H9 (cell line): ENCODE measurements around the gene EHD1. TPM values are rescaled to one million over a fixed set of nuclear protein-coding genes. Genes with fewer than 3 reads are reported as not detected.

Experiments used
- DNase-seq: peaks from one replicate; pipeline ENCODE4 v3.0.0-alpha.2; 2017
- H2AFZ ChIP-seq: one replicate; pipeline ENCODE4 v1.6.1; 2013; ENCODE audit warnings: mild to moderate bottlenecking, low read length, control low read depth, moderate library complexity
- H2AK5ac ChIP-seq: 2 replicates; pipeline ENCODE4 v1.6.1; 2013; ENCODE audit warnings: low read length, control low read depth, mixed read lengths; ENCODE audit not compliant: insufficient read length
- H2BK120ac ChIP-seq: one replicate; pipeline ENCODE4 v1.6.1; 2013; ENCODE audit warnings: low read depth, mild to moderate bottlenecking, low read length, control low read depth, inconsistent platforms; ENCODE audit not compliant: poor library complexity, severe bottlenecking
- H2BK12ac ChIP-seq: 2 replicates; pipeline ENCODE4 v1.6.1; 2013; ENCODE audit warnings: low read length, control low read depth, mixed read lengths, low read depth; ENCODE audit not compliant: insufficient read length
- H2BK15ac ChIP-seq: 2 replicates; pipeline ENCODE4 v1.6.1; 2013; ENCODE audit warnings: low read depth, low read length, control low read depth
- H2BK20ac ChIP-seq: one replicate; pipeline ENCODE4 v1.6.1; 2013; ENCODE audit warnings: low read depth, mild to moderate bottlenecking, low read length, control low read depth, inconsistent platforms; ENCODE audit not compliant: poor library complexity, severe bottlenecking
- H2BK5ac ChIP-seq: 2 replicates; pipeline ENCODE4 v1.6.1; 2013; ENCODE audit warnings: low read length, control low read depth, mixed read lengths; ENCODE audit not compliant: insufficient read length
- H3K14ac ChIP-seq: 2 replicates; pipeline ENCODE4 v1.6.1; 2013; ENCODE audit warnings: low read length, control low read depth; ENCODE audit not compliant: insufficient read depth
- H3K18ac ChIP-seq: 2 replicates; pipeline ENCODE4 v1.6.1; 2013; ENCODE audit warnings: low read depth, mild to moderate bottlenecking, mixed read lengths, low read length, control low read depth; ENCODE audit not compliant: insufficient read length
- H3K23ac ChIP-seq: 2 replicates; pipeline ENCODE4 v1.6.1; 2013; ENCODE audit warnings: low read length, control low read depth, mixed read lengths, low read depth; ENCODE audit not compliant: insufficient read length
- H3K23me2 ChIP-seq: 2 replicates; pipeline ENCODE4 v1.6.1; 2013; ENCODE audit warnings: low read depth, mild to moderate bottlenecking, mixed read lengths, low read length, control low read depth; ENCODE audit not compliant: insufficient read length, poor library complexity, severe bottlenecking
- H3K27ac ChIP-seq: 2 replicates; pipeline ENCODE4 v1.5.1; 2013; ENCODE audit warnings: low read length, control low read depth, mixed read lengths, low read depth; ENCODE audit not compliant: insufficient read length
- H3K27me3 ChIP-seq: 2 replicates; pipeline ENCODE4 v1.6.1; 2013; ENCODE audit warnings: low read length, control low read depth, inconsistent platforms; ENCODE audit not compliant: insufficient read depth
- H3K4ac ChIP-seq: 2 replicates; pipeline ENCODE4 v1.6.1; 2013; ENCODE audit warnings: low read depth, mild to moderate bottlenecking, control low read depth, inconsistent platforms, low read length, moderate library complexity
- H3K4me1 ChIP-seq: 2 replicates; pipeline ENCODE4 v1.6.1; 2013; ENCODE audit warnings: low read length, control low read depth, inconsistent platforms; ENCODE audit not compliant: insufficient read depth
- H3K4me2 ChIP-seq: 2 replicates; pipeline ENCODE4 v1.6.1; 2013; ENCODE audit warnings: low read length, control low read depth, mixed read lengths; ENCODE audit not compliant: insufficient read length, insufficient read depth
- H3K56ac ChIP-seq: 2 replicates; pipeline ENCODE4 v1.6.1; 2013; ENCODE audit warnings: low read depth, mild to moderate bottlenecking, mixed read lengths, low read length, control low read depth; ENCODE audit not compliant: insufficient read length
- H3K79me1 ChIP-seq: 2 replicates; pipeline ENCODE4 v1.6.1; 2013; ENCODE audit warnings: low read depth, mild to moderate bottlenecking, moderate library complexity, low read length, control low read depth, inconsistent platforms; ENCODE audit not compliant: insufficient read depth, poor library complexity, severe bottlenecking
- H3K79me2 ChIP-seq: 2 replicates; pipeline ENCODE4 v1.6.1; 2013; ENCODE audit warnings: low read length, control low read depth, inconsistent platforms; ENCODE audit not compliant: insufficient read depth
- H3K9ac ChIP-seq: 2 replicates; pipeline ENCODE4 v1.6.1; 2013; ENCODE audit warnings: low read length, control low read depth, mixed read lengths; ENCODE audit not compliant: insufficient read length; ENCODE audit errors: extremely low read depth
- H3K9me3 ChIP-seq: one replicate; pipeline ENCODE4 v1.6.1; 2013; ENCODE audit warnings: low read depth, low read length, inconsistent platforms; ENCODE audit not compliant: control insufficient read depth
- H3T11ph ChIP-seq: one replicate; pipeline ENCODE4 v1.6.1; 2013; ENCODE audit warnings: mild to moderate bottlenecking, low read length, control low read depth, inconsistent platforms
- H4K20me1 ChIP-seq: one replicate; pipeline ENCODE4 v1.6.1; 2013; ENCODE audit not compliant: control insufficient read depth, insufficient read length, insufficient read depth
- H4K5ac ChIP-seq: 2 replicates; pipeline ENCODE4 v1.6.1; 2013; ENCODE audit warnings: low read depth, mild to moderate bottlenecking, mixed read lengths, low read length, control low read depth; ENCODE audit not compliant: insufficient read length
- H4K8ac ChIP-seq: replicated peaks from 2 replicates; pipeline ENCODE4 v1.6.1; 2013; ENCODE audit warnings: low read length, control low read depth, mixed read lengths, low read depth; ENCODE audit not compliant: insufficient read length
- H4K91ac ChIP-seq: 2 replicates; pipeline ENCODE4 v1.6.1; 2013; ENCODE audit warnings: low read depth, mild to moderate bottlenecking, moderate library complexity, mixed read lengths, low read length, control low read depth; ENCODE audit not compliant: insufficient read length
- H3K27ac Mint-ChIP-seq, 3 experiments: 2 replicates in 2 of 3; 3 replicates in 1 of 3; pipeline ENCODE4 v1.8.0; 2020 to 2021; ENCODE audit warnings: mixed read lengths in 3 of 3, mild to moderate bottlenecking in 1 of 3, moderate library complexity in 1 of 3
- H3K27me3 Mint-ChIP-seq: 2 replicates; pipeline ENCODE4 v1.8.0; 2021; ENCODE audit warnings: low read depth, mild to moderate bottlenecking, moderate library complexity, mixed read lengths
- H3K36me3 Mint-ChIP-seq, 3 experiments: 2 replicates in 2 of 3; 3 replicates in 1 of 3; pipeline ENCODE4 v1.8.0; 2020 to 2021; ENCODE audit warnings: low read depth in 3 of 3, mixed read lengths in 3 of 3; ENCODE audit not compliant: insufficient read depth in 1 of 3
- H3K4me1 Mint-ChIP-seq, 2 experiments: 2 replicates each; pipeline ENCODE4 v1.8.0; 2020; ENCODE audit warnings: mixed read lengths in 2 of 2
- H3K4me3 Mint-ChIP-seq, 2 experiments: 2 replicates in 1 of 2; 3 replicates in 1 of 2; pipeline ENCODE4 v1.8.0; 2020 to 2021; ENCODE audit warnings: mild to moderate bottlenecking in 2 of 2, mixed read lengths in 2 of 2, moderate library complexity in 1 of 2
- H3K9me3 Mint-ChIP-seq, 2 experiments: 2 replicates in 1 of 2; 3 replicates in 1 of 2; pipeline ENCODE4 v1.8.0; 2020; ENCODE audit warnings: mild to moderate bottlenecking in 2 of 2, mixed read lengths in 2 of 2, moderate library complexity in 1 of 2
- WGBS: extraction: QIAGEN DNeasy Blood & Tissue Kit; methylation state at CpG from one replicate; pipeline ENCODE4 v1.1.7; 2013; ENCODE audit warnings: missing lambda C conversion rate, low lambda C conversion rate, mixed read lengths; ENCODE audit not compliant: insufficient read length; ENCODE audit errors: extremely low coverage; 5-methylcytosine and 5-hydroxymethylcytosine counted together
- total RNA-seq: library from RNA; stranded (reverse); gene quantifications from 2 replicates; pipeline ENCODE4 v1.2.1, GENCODE V29; 2021
- TF ChIP-seq, protein P1 (sequence below): fragments of 200-600 bp; sonication (generic); conservative IDR thresholded peaks from 3 replicates; pipeline ENCODE4 v1.8.0; 2021; ENCODE audit warnings: antibody characterized with exemption, mild to moderate bottlenecking

The EHD1 gene
- total RNA-seq, 1 experiment from 2014 or later, result 31.0 TPM

DNA sequence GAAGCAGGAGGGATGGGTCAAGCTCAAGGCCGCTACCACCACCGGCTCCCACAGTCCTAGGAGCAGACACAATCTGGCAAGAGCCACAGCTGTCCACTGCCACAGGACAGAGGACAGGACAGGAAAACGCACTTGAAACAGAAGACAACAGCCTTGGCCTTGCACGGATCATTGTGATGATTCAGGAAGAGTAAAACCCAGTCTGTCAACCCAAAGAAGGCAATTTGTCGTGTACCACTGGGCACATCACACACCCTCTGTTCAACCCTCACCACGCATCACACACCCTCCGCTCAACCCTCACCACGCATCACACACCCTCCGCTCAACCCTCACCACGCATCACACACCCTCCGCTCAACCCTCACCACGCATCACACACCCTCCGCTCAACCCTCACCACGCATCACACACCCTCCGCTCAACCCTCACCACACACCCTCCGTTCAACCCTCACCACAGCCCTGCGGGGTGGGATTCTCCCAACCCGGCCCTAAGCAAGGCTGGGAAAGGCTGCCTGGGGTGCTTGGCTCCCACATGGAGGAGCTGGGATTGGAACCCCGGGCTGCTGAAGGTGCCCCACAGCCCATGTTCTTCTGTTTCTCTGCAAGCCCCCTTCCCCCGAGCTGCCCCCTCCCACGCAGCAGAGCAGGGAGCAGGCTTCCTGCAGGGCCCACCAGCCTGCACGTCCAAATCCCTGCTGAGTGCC, 22.7 kb downstream of the EHD1 start:
- H3K27me3 Mint-ChIP-seq, result no peaks in the 10 kb centered on the region
- H3K79me2 ChIP-seq, result no peaks in the 10 kb centered on the region
- H3K79me1 ChIP-seq, result no peaks in the 10 kb centered on the region
- H3K4me1 ChIP-seq, result no peaks in the 10 kb centered on the region; the same call in 1 of the 2 replicates
- no peak overlapping the region for H2BK15ac ChIP-seq
- DNase-seq, result no peak
- H3K4ac ChIP-seq, result no peak overlapping the region
- no peak overlapping the region for H3K4me2 ChIP-seq
- peak overlapping the region in 2 of 3 experiments; percentile 77 to 93; a peak in 3 of 7 replicates for H3K27ac Mint-ChIP-seq
- no peak overlapping the region for H4K91ac ChIP-seq
- no peak overlapping the region for H3T11ph ChIP-seq
- no peak overlapping the region for H3K27ac ChIP-seq
- no peak overlapping the region for H4K8ac ChIP-seq
- H4K20me1 ChIP-seq, result no peaks in the 10 kb centered on the region
- peaks cover 2 to 17% (median 11%) of the 10 kb centered on the region in 3 experiments; a peak in 6 of 7 replicates for H3K36me3 Mint-ChIP-seq
- no CpG with 5 or more reads among the region's 22 CpGs for WGBS
- H3K9me3 Mint-ChIP-seq, result no peaks in the 10 kb centered on the region
- H2BK12ac ChIP-seq, result no peak overlapping the region
- no peak overlapping the region for H2AFZ ChIP-seq
- H3K4me1 Mint-ChIP-seq, result peaks cover 14 to 16% of the 10 kb centered on the region in 2 experiments
- no peak overlapping the region for H2BK5ac ChIP-seq
- no peak overlapping the region for H3K23ac ChIP-seq
- no peaks in the 10 kb centered on the region for H3K27me3 ChIP-seq
- H2BK20ac ChIP-seq, result no peak overlapping the region
- no peak overlapping the region for H3K9ac ChIP-seq
- no peak overlapping the region; the same call in 1 of the 2 replicates for H3K14ac ChIP-seq
- H3K4me3 Mint-ChIP-seq, result no peak overlapping the region
- H3K23me2 ChIP-seq, result no peaks in the 10 kb centered on the region
- TF ChIP-seq, protein P1, sequence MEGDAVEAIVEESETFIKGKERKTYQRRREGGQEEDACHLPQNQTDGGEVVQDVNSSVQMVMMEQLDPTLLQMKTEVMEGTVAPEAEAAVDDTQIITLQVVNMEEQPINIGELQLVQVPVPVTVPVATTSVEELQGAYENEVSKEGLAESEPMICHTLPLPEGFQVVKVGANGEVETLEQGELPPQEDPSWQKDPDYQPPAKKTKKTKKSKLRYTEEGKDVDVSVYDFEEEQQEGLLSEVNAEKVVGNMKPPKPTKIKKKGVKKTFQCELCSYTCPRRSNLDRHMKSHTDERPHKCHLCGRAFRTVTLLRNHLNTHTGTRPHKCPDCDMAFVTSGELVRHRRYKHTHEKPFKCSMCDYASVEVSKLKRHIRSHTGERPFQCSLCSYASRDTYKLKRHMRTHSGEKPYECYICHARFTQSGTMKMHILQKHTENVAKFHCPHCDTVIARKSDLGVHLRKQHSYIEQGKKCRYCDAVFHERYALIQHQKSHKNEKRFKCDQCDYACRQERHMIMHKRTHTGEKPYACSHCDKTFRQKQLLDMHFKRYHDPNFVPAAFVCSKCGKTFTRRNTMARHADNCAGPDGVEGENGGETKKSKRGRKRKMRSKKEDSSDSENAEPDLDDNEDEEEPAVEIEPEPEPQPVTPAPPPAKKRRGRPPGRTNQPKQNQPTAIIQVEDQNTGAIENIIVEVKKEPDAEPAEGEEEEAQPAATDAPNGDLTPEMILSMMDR, result no peak
- no peak overlapping the region for H3K18ac ChIP-seq
- no peak overlapping the region for H4K5ac ChIP-seq
- H2BK120ac ChIP-seq, result no peak overlapping the region
- H2AK5ac ChIP-seq, result no peak overlapping the region
- no peaks in the 10 kb centered on the region for H3K9me3 ChIP-seq
- no peak overlapping the region for H3K56ac ChIP-seq
